Fibroblast of lung (primary cell): Measurements from ENCODE around the gene SCIN. TPM values are rescaled to one million over a fixed set of nuclear protein-coding genes. Genes with fewer than 3 reads are reported as not detected.

ENCODE experiments used
- DNase-seq, 2 donors: peaks; one replicate each; pipeline versions ENCODE4 v3.0.0 to v3.0.0-alpha.2; 2010; ENCODE audit warnings: low read depth in 2 of 2
- H2AFZ ChIP-seq: 2 replicates; pipeline ENCODE4 v1.5.1; 2012; ENCODE audit warnings: low read length, control low read depth, inconsistent platforms
- H3K27ac ChIP-seq: 2 replicates; pipeline ENCODE4 v1.5.1; 2011; ENCODE audit warnings: low read length, control low read depth; ENCODE audit not compliant: insufficient read depth
- H3K27me3 ChIP-seq: 2 replicates; pipeline ENCODE4 v1.5.1; 2011; ENCODE audit warnings: mild to moderate bottlenecking, low read length; ENCODE audit not compliant: control insufficient read depth, insufficient read depth
- H3K36me3 ChIP-seq: 2 replicates; pipeline ENCODE4 v1.5.1; 2011; ENCODE audit warnings: low read length; ENCODE audit not compliant: control insufficient read depth, insufficient read depth
- H3K4me1 ChIP-seq: 2 replicates; pipeline ENCODE4 v1.5.1; 2011; ENCODE audit warnings: low read length; ENCODE audit not compliant: control insufficient read depth, insufficient read depth; ENCODE audit errors: extremely low read depth
- H3K4me2 ChIP-seq: 2 replicates; pipeline ENCODE4 v1.5.1; 2011; ENCODE audit warnings: low read length, control low read depth; ENCODE audit not compliant: insufficient read depth; ENCODE audit errors: extremely low read depth
- H3K4me3 ChIP-seq, 4 experiments: fragments of 200-600 bp in 1 of 4; sonication (generic) in 1 of 4; replicated peaks in 1 of 4; 2 replicates each; pipeline ENCODE4 v1.5.1; 2011 to 2016; ENCODE audit warnings: low read length in 4 of 4, low read depth in 3 of 4, mild to moderate bottlenecking in 3 of 4, control low read depth in 2 of 4, inconsistent platforms in 1 of 4, mixed read lengths in 1 of 4; ENCODE audit not compliant: insufficient read depth in 1 of 4; ENCODE audit errors: control extremely low read depth in 1 of 4
- H3K79me2 ChIP-seq: 2 replicates; pipeline ENCODE4 v1.5.1; 2012; ENCODE audit warnings: mild to moderate bottlenecking, low read length, inconsistent platforms; ENCODE audit not compliant: control insufficient read depth, insufficient read depth
- H3K9ac ChIP-seq: 2 replicates; pipeline ENCODE4 v1.5.1; 2011; ENCODE audit warnings: mild to moderate bottlenecking, low read length, control low read depth; ENCODE audit not compliant: insufficient read depth
- H3K9me3 ChIP-seq: 2 replicates; pipeline ENCODE4 v1.5.1; 2012; ENCODE audit warnings: low read depth, low read length; ENCODE audit not compliant: control insufficient read depth, insufficient read depth
- H4K20me1 ChIP-seq: 2 replicates; pipeline ENCODE4 v1.5.1; 2011; ENCODE audit warnings: low read length; ENCODE audit not compliant: control insufficient read depth, insufficient read depth; ENCODE audit errors: extremely low read depth
- EZH2 ChIP-seq: IDR thresholded peaks from 2 replicates; pipeline ENCODE4 v1.5.1; 2012; ENCODE audit warnings: low read length, control low read depth, mild to moderate bottlenecking; ENCODE audit errors: missing control alignments
- polyA plus RNA-seq, 2 donors: library from polyadenylated mRNA; depleted of rRNA in 1 of 2; stranded (reverse) in 1 of 2; unstranded in 1 of 2; fragments of >200 nt; gene quantifications; 2 replicates each; pipeline ENCODE4 v1.2.1, GENCODE V29; 2011 to 2012; ENCODE audit warnings: missing spikeins in 1 of 2
- total RNA-seq: library from RNA; depleted of rRNA; stranded (reverse); fragments of >200 nt; gene quantifications from 2 replicates; pipeline ENCODE4 v1.2.1, GENCODE V29; 2014
- TF ChIP-seq, protein P1 (sequence below), 2 donors: IDR thresholded peaks in 1 of 2; conservative IDR thresholded peaks in 1 of 2; 1 replicate in 1 of 2; 2 replicates in 1 of 2; pipeline ENCODE4 v1.5.1; 2011 to 2012; ENCODE audit warnings: low read length in 2 of 2, control low read depth in 1 of 2, inconsistent platforms in 1 of 2, low read depth in 1 of 2, mild to moderate bottlenecking in 1 of 2

SCIN gene
- total and polyA plus RNA-seq, 2 donors (not counting 1 experiment from before 2014, with no cell fraction given), result 0.08 to 0.17 TPM

DNA sequence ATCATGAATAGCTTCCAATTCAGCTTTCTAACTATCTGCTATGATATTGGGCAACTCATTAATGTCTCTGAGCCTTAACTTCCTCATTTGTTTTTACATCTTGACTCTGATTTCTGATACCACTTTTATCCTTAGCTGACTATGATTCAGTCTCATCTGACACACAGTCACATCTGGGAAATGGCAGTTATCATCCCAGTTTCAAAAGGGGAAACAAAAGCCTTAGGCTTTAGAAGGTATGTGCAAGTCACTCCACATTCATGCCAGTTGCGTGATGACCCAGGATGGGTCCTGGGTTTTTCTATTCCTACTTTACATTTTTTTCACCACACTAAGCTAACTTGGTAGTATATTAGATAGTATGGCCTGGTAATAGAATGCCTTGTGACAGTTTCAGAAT lies 12.7 kb downstream of the SCIN start:
- no peaks in the 10 kb centered on the region for H3K36me3 ChIP-seq
- H3K9me3 ChIP-seq, result no peaks in the 10 kb centered on the region
- peaks cover 4% of the 10 kb centered on the region for H3K27me3 ChIP-seq
- DNase-seq, result no peak
- H3K4me1 ChIP-seq, result no peaks in the 10 kb centered on the region
- H3K4me3 ChIP-seq, result no peak overlapping the region
- no peak for TF ChIP-seq EZH2
- TF ChIP-seq, protein P1, sequence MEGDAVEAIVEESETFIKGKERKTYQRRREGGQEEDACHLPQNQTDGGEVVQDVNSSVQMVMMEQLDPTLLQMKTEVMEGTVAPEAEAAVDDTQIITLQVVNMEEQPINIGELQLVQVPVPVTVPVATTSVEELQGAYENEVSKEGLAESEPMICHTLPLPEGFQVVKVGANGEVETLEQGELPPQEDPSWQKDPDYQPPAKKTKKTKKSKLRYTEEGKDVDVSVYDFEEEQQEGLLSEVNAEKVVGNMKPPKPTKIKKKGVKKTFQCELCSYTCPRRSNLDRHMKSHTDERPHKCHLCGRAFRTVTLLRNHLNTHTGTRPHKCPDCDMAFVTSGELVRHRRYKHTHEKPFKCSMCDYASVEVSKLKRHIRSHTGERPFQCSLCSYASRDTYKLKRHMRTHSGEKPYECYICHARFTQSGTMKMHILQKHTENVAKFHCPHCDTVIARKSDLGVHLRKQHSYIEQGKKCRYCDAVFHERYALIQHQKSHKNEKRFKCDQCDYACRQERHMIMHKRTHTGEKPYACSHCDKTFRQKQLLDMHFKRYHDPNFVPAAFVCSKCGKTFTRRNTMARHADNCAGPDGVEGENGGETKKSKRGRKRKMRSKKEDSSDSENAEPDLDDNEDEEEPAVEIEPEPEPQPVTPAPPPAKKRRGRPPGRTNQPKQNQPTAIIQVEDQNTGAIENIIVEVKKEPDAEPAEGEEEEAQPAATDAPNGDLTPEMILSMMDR (conservative IDR thresholded peaks at IDR 0.05 in 1 of 2, IDR thresholded peaks at IDR 0.05 in 1 of 2; ENCODE audit: low read depth in 1 of 2, low read length in 2 of 2), result no peak
- H2AFZ ChIP-seq, result no peak overlapping the region
- H3K4me2 ChIP-seq, result no peak overlapping the region
- no peak overlapping the region for H3K27ac ChIP-seq
- H3K9ac ChIP-seq, result no peak overlapping the region
- H3K79me2 ChIP-seq, result no peaks in the 10 kb centered on the region
- H4K20me1 ChIP-seq, result no peaks in the 10 kb centered on the region

DNA sequence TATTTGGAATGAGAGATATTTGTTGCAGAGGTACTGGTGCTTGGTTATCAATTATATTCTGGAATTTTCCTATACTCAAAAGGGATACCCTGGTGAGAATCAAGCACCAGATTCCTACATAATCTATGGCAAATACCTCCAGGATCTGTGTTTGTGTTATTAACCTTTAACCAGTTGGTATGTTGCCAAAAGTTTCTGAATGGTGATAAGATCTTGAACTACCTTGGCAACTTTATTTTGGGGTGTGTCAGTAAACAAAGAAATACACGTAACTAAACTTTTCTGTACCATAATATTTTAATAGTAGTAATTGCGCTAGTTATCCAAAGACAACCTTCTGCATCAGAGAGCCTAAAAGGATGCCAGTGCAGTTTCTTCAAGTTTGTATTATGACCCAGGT lies 13.4 kb downstream of the SCIN start:
- Histone ChIP-seq H3K4me2 (no peak overlapping the region), H3K4me3 (no peak overlapping the region), H3K36me3 (no peaks in the 10 kb centered on the region), H4K20me1 (no peaks in the 10 kb centered on the region), H3K27me3 (peaks cover 4% of the 10 kb centered on the region), H3K79me2 (no peaks in the 10 kb centered on the region), H3K4me1 (no peaks in the 10 kb centered on the region), H3K27ac (no peak overlapping the region), H3K9ac (no peak overlapping the region), H2AFZ (no peak overlapping the region), H3K9me3 (no peaks in the 10 kb centered on the region)
- no peak for TF ChIP-seq EZH2
- TF ChIP-seq, protein P1 (conservative IDR thresholded peaks at IDR 0.05 in 1 of 2, IDR thresholded peaks at IDR 0.05 in 1 of 2; ENCODE audit: low read depth in 1 of 2, low read length in 2 of 2), result no peak
- DNase-seq, result no peak

- H4K20me1 ChIP-seq, result no peaks in the 10 kb centered on the region
- H3K9ac ChIP-seq, result no peak overlapping the region
- no peak overlapping the region for H3K27ac ChIP-seq
- H3K9me3 ChIP-seq, result no peaks in the 10 kb centered on the region
- H3K79me2 ChIP-seq, result no peaks in the 10 kb centered on the region
- TF ChIP-seq EZH2, result no peak
- TF ChIP-seq, protein P1 (conservative IDR thresholded peaks at IDR 0.05 in 1 of 2, IDR thresholded peaks at IDR 0.05 in 1 of 2; ENCODE audit: low read depth in 1 of 2, low read length in 2 of 2), result no peak
- H3K4me1 ChIP-seq, result no peaks in the 10 kb centered on the region
- H3K36me3 ChIP-seq, result no peaks in the 10 kb centered on the region
- H3K27me3 ChIP-seq, result peaks cover 4% of the 10 kb centered on the region
- H3K4me3 ChIP-seq, result no peak overlapping the region
- no peak overlapping the region for H2AFZ ChIP-seq
- DNase-seq, result peak in 1 of 2 donors; percentile 51
- no peak overlapping the region for H3K4me2 ChIP-seq
Observed at GRCh38 chr7:12584930-12585329, 14.4 kb downstream of the SCIN start.
